GM13977 (cell line): Measurements from ENCODE around the gene KLF11.

Experiments
- DNase-seq: peaks from one replicate; pipeline ENCODE4 v3.0.0; 2012; ENCODE audit warnings: low spot score
- CTCF ChIP-seq: IDR thresholded peaks from 2 replicates; pipeline ENCODE4 v1.5.1; 2012; ENCODE audit warnings: mild to moderate bottlenecking, control low read depth; ENCODE audit not compliant: insufficient read depth; ENCODE audit errors: extremely low read depth, missing control alignments
- in situ Hi-C: fragments of 300-500 bp; cut with MboI; formaldehyde crosslinking; loops from one replicate; pipeline ENCODE4 v1.12.0; 2022; ENCODE audit warnings: low sequenced_read_pairs, low pct_unique_long_range_greater_than_20kb, mixed read lengths, inconsistent platforms; ENCODE audit not compliant: unreplicated experiment

KLF11 gene

GRCh38 chr2:10095175-10095574, 51.8 kb downstream of the KLF11 start:
- DNase-seq, result no peak
- in situ Hi-C loops, result no loop called here
- no peak for TF ChIP-seq CTCF

- TF ChIP-seq CTCF, result no peak
- DNase-seq, result no peak
- in situ Hi-C loops, result no loop called here
These were observed 53.3 kb downstream of the KLF11 start for GRCh38 chr2:10096641-10097040.

GRCh38 chr2:10097352-10098148, 54.2 kb downstream of the KLF11 start:
- DNase-seq, result peak; percentile 70
- TF ChIP-seq CTCF, result peak; percentile 88
- in situ Hi-C loops, result no loop called here

GRCh38 chr2:10101491-10101890, 58.1 kb downstream of the KLF11 start:
- TF ChIP-seq CTCF, result no peak
- no peak for DNase-seq
- in situ Hi-C loops, result no loop called here

GRCh38 chr2:10103179-10103578, 59.8 kb downstream of the KLF11 start:
- in situ Hi-C loops, result no loop called here
- no peak for TF ChIP-seq CTCF
- no peak for DNase-seq
